GM19468 (cell line): ENCODE data around the gene S100Z.
A peak's percentile ranks its signal among the peaks of the same experiment; 100 is the strongest.
"Not testable (repeated sequence)": the region's sequence is repeated elsewhere in the genome, so short reads cannot be mapped to it uniquely, and the experiment has no call there.

Source experiments
- ATAC-seq: cut with Tn5 transposase; IDR thresholded peaks from one replicate; pipeline ENCODE4 v1.9.1; 2021; ENCODE audit warnings: mild to moderate bottlenecking, moderate library complexity, moderate number of reproducible peaks; ENCODE audit not compliant: unreplicated experiment; ENCODE audit errors: extremely low read depth

S100Z gene

DNA sequence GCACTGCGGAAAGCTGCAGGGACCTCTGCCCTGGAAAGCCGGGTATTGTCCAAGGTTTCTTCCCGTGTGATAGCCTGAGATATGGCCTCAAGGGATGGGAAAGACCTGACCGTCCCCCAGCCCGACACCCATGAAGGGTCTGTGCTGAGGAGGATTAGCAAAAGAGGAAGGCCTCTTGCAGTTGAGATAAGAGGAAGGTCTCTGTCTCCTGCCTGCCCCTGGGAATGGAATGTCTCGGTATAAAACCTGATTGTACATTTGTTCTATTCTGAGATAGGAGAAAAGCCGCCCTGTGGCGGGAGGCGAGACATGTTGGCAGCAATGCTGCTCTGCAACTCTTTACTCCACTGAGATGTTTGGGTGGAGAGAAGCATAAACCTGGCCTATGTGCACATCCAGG is 95.4 kb downstream of the S100Z start:
- ATAC-seq: not testable (repeated sequence)

DNA sequence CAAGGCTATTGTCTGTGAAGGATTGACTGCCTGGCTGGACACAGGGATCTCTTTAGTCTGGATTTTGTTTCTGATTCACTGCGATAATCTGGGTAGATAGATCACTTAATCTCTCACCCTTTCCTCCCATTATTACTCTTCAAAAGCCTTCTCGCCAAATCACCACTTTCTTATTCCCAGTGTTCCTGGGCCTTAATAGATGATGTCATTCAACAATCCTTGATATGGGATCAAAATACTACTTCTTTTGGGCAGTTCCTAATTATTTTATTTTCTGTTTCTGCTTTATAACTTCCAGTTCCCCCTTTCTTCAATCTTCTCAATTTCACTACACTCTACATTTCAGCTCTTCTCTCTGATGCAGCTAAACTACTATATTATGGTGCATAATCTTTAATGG is 96.3 kb downstream of the S100Z start:
- ATAC-seq: no peak

DNA sequence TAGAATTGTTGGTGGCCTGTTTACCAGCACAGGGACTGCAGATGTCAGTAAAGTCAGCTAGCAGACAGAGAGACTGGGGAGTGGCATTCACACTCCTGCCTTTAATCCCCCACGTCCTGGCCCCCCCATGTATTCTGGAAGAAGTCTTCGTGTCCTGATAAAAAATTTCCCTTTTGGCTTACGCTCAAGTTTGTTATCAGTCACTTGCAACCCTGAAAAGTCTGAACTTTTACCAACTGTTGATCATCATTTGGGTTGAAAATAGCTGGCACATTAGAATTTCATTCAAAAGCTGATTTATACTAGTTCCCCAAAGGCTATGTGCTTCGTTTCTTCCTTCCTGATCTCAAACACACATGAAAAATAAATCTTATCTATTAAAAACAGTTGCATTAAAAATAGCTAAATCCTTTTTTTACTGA is 97.3 kb downstream of the S100Z start:
- no peak for ATAC-seq

DNA sequence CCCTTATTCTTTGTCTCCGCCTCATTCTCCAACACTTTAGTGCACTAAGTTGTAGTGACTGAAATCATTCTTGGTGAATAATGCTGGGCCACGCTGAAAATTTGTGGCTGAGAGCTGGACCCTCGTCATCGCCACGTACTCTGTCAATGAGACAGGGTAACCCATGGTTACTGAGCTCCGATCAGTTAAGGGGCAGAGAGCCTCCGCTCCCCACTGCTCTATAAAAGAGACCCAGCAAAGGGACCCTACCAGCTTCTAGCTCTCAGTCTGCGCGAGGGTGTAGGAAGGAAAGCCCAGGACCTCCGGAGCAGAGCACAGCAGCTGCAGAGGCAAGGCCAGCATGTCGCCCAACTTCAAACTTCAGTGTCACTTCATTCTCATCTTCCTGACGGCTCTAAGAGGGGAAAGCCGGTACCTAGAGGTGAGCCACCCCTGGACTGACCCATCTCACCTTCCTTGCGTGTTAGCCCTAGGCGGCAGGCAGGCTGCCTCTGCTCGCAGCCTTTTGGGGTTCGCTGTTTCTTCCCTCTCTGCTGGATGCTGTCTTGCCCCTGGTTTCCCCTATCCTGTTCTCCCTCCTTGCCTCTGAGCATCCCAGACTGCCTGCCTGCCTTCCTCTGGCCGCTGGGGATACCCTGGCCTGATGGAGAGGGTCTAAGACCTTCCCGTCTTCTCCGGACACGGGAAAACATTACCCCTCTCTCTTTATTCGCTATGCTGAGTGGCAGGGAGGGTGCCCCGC is 103.2 kb downstream of the S100Z start, which contains the start of gene CRHBP:
CRHBP (plus strand) TSS at position 251 of the 742 bp plus-strand sequence; CDS start at position 341, 90 bp downstream.
- ATAC-seq: no peak

DNA sequence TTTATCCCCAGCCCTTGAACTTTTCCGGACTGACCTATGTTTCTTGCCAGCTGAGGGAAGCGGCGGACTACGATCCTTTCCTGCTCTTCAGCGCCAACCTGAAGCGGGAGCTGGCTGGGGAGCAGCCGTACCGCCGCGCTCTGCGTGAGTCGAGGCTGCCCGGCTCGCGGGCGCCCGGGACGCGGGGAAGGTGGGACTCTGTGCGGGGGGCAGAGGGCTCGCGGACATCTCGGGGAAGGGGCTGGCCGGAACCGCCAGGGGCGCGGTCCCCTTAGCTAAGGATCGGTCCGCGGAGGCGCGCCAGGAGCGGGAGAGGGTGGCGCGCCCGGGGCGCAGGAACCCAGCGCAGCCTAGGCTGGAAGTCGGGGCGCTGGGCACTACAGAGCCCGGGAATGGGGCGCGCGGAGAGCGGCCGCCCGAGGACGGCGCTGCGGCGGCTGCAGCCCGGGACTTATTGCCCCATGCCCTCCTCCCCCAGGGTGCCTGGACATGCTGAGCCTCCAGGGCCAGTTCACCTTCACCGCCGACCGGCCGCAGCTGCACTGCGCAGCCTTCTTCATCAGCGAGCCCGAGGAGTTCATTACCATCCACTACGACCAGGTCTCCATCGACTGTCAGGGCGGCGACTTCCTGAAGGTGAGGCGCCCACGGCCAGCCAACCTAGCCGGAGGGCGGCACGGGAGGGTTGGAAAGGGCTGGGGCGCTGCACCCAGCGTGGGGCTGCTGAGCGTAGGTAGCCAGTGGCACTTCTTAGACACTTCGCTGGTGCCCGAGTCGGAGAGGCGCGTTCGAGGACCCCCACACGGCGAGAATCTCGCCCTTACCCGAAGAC is 104.0 kb downstream of the S100Z start:
- no peak for ATAC-seq

DNA sequence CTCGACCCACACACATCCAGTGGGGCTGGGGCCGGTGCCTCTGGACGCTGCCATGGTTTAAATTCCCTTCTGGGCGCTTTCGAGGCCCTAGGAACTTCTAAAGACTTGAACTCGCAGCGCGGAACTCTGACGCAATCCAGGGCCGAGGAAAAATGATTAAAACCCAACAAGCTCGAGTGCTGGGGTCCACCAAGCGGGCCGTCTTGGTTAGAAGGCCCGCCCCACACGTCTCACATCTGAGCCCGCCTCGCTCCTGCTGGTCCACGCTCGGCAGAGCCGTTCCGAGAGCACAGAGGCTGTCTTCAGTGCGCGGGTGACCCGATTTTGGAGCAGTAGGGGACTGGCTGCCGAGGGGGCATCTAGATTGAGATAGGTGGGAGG is 104.6 kb downstream of the S100Z start:
- ATAC-seq: no peak

DNA sequence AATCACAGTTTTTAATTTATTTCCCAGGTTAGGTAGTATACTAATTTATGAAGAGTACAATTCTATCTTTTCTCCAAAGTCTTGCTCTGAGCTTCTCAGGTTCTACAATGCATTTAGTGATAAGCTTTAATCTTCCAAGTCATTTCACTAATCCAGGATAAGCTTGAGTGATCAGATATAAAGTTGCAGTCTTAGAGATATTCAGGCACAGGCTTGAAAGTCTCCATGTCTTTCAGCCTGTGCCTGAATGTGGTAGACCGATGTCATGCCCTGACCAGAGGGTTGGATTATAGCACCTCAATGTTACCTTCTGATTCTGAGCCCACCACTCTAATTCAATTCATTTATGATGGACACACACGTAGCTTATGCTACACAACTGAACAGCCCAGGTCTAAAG is 106.2 kb downstream of the S100Z start:
- no peak for ATAC-seq

DNA sequence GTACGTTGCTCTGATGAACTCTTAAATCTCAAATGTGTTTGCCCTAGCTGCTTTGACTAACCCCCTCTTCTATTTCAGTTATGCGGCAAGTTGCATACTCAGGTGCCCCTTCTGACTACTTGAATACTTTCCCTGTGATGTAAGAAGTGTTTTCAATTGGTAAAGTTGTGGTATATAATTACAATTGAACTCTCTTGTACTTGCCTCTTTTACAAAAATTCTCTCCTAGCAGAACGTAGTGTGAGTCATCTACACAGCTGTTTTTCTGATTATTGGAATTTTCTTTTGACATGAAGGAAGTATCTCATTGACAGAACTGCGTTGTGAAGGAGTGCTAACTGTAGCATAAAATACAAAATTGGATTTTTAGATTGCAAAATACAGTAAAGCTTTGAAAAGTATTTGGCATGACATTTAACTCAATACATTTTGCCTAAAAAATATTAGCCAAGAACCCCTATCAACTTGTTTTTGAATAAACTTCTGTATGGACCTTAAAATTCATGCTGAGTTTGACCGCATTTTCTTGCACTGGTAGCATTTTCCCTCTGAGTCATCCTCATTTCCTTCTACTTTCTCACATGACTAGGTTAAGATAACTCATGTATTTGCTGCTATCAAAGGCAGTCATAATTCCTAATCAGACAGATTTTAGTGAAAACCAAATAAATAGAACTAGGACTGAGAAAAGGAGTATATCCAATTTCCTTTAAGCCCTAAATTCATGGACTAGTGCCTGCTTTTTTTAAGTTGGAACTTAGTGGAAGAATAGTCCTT is 109.4 kb downstream of the S100Z start:
- ATAC-seq: no peak

DNA sequence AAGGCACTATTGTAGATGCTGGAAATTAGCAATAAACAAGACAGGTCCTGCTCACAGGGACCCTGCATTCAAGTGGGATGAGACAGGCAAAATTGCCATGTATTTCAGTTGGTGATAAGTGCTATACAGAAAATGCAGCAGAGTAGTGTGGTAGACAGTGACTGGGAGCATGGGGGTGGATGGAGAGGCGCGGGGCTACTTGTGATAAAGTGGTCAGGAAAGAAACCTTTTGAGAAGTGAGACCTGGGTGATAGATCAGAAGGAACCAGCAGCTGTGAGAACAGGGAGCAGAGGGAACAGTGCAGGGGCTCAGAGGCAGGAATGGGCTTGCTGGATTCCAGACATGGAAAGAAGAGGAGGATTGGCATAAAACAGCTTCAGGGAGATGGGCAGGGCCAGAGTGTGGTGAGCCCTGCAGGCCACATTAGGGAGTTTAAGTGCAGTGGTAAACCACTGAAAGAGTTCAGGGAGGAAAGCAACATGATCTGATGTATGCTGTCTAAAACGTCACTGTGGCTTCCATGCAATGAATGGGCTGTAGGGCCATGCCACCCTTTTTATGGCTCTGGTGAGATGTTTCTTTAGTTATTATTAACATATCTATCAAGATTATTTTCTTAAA is 110.3 kb downstream of the S100Z start:
- peak; percentile 49 for ATAC-seq

DNA sequence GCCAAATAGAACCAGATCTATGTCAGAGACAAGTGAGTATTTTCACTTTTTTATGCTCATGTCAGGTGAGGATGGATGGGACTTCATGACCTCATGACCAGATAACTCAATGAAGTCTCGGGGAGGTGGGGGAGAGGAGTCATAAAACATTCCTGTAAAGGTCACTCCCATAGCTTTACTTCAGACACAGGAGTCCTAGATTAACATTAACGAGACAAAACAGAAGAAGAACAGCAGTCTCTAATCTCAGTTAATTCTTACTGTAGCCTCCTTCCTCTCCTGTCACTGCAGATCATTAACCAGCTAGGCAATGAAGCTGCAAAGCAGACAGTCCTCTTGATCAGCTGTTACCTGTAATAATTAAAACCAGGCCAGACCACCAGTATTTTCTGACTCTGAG is 114.2 kb downstream of the S100Z start:
- no peak for ATAC-seq
